GM18909 (cell line): Measurements from ENCODE around the gene RASAL2.
A peak's percentile ranks its signal among the peaks of the same experiment; 100 is the strongest.

Experiments
- ATAC-seq: cut with Tn5 transposase; IDR thresholded peaks from one replicate; pipeline ENCODE4 v1.9.1; 2021; ENCODE audit warnings: mild to moderate bottlenecking; ENCODE audit not compliant: unreplicated experiment, poor library complexity

The RASAL2 gene

DNA sequence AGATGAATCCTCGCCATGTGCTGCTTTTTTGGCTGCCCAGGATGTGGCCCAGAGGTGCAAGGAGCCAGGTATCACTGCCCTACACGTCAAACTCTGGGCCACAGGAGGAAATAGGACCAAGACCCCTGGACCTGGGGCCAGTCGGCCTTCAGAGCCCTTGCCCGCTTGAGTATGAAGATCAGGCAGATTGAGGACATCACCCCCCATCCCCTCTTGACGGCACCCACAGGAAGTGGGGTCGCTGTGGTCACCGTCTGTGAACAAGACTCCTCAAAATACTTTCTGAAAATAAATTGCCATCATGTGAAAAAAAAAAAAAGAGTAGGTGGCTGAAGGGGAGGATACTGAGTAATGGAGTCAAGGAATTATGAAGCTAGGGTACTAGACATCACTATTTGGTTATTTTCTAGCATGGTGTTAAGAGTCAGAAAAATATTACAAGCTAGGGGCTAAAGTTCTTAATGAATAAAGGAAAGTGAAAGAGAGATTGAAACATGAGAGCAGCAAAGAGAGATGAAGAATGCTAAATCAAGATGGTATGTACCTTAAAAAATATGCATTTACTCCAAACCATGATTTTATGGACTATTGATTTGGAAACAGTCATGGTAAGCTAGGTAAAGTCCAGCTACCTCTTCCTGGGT lies 318.0 kb downstream of the RASAL2 start:
- peak; percentile 73 for ATAC-seq

DNA sequence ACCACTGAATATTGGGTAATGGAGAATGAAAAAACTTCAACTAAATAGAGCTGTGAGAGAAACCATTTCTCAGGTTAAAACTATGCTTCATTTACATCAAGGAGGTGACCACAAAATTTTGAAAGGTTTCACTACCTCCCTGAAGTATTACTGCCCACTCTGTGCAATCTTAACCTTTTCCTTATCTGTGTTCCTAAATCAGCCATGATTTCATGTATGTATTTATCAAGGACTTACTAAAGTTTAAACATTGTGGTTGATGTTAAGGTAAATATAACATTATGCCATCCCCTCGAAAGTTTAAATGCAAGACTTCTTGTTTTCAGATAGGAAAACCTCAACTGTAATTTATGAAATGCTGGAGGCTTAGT lies 318.5 kb downstream of the RASAL2 start:
- peak; percentile 88 for ATAC-seq

DNA sequence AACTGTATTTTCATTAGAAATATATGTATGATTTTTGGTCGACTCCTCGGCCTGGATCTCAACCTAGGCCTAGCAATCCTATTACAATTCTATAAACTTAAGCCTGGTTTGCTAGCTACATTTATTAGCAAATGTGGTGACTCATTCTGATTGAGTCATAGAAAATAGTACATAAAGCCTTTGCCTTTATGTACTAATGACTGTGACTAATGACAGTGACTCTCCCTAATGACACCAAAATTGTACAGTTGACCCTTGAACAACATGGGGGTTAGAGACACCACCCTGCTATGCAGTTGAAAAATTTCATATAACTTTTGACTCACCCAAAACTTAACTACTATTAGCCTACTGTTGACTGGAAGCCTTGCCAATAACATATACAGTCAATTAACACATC lies 324.0 kb downstream of the RASAL2 start:
- no peak for ATAC-seq

- ATAC-seq = peak; percentile 93
These were observed 324.5 kb downstream of the RASAL2 start for GRCh38 chr1:178418284-178418955.

- no peak for ATAC-seq
These were observed 340.5 kb downstream of the RASAL2 start for GRCh38 chr1:178434360-178434759.

DNA sequence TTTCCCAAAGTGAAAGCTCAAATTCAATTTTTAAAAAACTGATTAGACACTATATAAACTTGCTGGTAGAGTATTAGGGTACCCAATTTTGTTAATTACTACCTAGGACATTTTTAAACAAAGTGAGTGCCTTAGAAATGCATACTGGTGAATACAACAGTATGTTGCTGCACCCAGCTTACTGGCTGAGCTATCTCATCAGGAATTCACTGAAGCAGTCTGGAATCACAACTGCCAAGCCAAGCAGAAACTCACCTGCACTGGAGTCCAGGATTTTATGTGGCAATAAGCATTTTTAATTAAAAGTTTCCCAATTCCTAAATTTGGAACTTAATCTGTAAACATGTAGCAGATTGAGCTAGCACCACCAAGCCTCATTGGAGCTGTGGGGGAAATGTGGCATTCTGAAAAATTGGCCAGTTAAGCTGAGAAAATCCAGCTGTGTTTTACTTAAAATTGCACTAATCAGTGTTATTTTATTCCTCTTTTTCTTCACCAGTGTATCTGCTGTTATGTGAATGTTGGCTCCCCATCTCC lies 341.1 kb downstream of the RASAL2 start:
- ATAC-seq = no peak

GRCh38 chr1:178436899-178437298 lies 343.0 kb downstream of the RASAL2 start:
- no peak for ATAC-seq

DNA sequence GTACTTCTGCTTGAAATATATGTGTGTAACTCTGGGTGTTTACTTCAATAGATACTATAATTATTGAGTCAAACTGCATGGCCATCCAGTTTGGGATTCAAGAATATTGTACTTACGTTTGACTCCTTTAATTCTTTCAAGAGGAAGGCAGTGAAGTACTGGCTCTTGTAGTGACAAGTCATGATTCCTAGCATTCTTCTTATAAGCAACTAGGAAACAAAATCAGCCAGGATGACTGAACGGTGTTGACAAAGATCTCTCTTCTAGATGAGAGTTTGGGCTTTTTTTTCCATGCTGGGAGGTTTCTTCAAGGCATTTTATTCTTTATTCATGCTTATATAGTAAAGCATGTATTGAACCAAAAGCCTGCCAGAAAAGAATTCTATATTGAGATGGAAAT lies 344.5 kb downstream of the RASAL2 start:
- no peak for ATAC-seq

DNA sequence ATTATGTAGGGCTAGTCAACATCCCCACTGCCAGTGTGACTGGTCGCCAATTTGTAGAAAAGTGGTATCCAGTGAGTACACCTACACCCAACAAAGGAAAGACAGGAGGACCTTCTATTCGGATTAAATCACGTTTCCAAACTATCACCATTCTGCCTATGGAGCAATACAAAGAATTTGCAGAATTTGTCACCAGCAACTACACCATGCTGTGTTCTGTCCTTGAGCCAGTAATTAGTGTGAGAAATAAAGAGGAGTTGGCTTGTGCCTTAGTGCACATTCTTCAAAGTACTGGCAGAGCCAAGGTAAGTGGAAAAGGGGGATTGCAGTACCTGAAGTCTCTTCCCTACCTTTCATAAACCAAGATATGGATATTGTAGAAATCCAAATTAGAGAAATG lies 349.0 kb downstream of the RASAL2 start:
- ATAC-seq = no peak

DNA sequence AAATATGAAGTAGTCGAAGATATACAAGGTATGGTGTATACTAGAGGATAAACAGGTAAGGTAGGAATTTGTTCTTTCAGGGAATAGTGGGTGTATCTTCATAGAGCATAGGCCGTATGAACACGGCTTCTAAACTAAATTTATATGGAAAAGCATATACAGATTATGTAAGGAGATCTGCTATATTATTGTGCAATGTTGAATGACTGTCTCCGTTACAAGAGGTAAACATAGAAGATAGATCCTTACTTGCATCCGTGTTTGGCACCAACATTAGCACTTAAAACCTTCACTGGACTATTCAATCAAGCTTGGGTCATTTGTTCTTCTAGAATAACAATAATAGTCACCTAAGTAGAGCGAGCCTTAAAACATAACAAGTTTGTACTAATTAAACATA lies 357.0 kb downstream of the RASAL2 start:
- no peak for ATAC-seq

GRCh38 chr1:178451529-178451928 lies 357.6 kb downstream of the RASAL2 start:
- ATAC-seq = no peak

DNA sequence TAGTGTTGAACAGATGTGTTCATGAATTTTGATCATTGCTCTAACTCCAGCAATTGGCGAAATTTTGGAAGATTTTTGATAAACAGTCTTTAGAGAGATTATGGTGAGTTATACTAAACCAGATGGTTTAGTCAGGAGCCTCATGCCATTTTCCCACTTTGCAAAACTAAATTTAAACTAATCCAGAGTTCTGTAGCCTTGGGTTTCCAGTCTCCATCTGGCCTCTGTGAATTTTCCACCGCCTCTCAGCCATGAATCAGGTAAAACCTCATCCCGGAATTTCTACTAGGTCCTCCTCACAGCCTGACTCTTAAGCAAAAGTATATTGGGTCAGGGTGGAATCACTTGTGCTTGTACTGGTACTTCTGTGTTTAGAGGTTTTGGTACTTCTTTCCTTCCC lies 358.1 kb downstream of the RASAL2 start:
- no peak for ATAC-seq

GRCh38 chr1:178456472-178456871 lies 362.6 kb downstream of the RASAL2 start:
- no peak for ATAC-seq

GRCh38 chr1:178457651-178458050 lies 363.7 kb downstream of the RASAL2 start:
- ATAC-seq = no peak

- no peak for ATAC-seq
These were observed 364.3 kb downstream of the RASAL2 start for GRCh38 chr1:178458203-178458602.

DNA sequence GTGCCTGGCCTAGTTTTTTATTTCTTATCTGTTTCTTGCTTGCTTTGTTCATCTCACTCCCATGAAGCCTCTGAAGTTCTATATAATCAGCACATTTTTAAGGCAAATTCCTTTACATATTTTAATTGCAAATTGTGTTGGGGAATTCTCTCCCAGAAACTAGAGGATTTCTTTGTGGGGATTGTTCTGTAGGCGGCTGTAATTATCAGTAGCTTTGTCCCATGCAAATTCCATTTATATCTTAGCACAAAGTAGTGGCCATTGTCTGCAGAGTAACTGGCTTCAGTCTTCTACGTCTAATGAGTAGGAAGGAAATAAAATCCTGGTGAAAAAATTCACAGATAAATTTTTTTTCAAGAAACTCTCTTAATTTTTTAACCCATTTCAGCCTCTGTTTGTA lies 367.2 kb downstream of the RASAL2 start:
- no peak for ATAC-seq

- no peak for ATAC-seq
These were observed 367.8 kb downstream of the RASAL2 start for GRCh38 chr1:178461701-178462100.

DNA sequence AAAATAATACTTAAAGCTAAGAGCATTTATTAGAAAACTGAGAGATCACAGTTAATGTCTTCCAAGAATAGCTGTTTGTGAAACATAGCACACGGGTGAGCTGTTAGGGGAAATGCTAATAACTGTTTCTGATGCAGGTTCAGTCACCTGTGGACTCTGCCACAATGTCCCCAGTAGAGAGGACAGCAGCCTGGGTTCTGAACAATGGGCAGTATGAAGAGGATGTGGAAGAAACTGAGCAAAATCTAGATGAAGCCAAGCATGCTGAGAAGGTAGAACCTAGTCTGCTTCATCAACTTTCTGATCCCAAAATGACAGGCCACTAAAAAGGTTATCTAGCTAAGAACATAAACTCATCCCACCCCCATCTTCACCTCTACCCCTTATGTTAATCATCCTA lies 370.2 kb downstream of the RASAL2 start:
- ATAC-seq = no peak

GRCh38 chr1:178464566-178464965 lies 370.7 kb downstream of the RASAL2 start:
- no peak for ATAC-seq

- no peak for ATAC-seq
These were observed 371.1 kb downstream of the RASAL2 start for GRCh38 chr1:178465011-178465410.

DNA sequence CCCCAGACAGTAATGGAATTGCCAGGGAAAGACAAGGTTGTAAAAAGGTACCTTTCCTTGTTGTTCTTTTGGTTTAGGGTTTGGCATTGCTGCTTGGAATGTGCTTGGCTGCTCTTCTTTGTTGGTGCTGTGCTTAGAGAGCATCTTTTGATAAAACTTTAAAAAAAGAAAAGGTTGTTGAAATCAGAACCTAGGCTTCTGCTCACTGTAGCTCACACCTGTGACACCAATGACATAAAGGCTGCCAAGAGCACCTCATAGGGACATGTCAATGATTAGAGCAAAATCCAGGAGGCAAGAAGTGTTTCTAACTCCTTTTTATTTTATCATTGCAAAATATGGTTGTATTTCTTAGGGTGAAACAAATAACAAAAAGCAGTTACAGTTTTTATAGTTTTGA lies 373.9 kb downstream of the RASAL2 start:
- ATAC-seq = no peak

DNA sequence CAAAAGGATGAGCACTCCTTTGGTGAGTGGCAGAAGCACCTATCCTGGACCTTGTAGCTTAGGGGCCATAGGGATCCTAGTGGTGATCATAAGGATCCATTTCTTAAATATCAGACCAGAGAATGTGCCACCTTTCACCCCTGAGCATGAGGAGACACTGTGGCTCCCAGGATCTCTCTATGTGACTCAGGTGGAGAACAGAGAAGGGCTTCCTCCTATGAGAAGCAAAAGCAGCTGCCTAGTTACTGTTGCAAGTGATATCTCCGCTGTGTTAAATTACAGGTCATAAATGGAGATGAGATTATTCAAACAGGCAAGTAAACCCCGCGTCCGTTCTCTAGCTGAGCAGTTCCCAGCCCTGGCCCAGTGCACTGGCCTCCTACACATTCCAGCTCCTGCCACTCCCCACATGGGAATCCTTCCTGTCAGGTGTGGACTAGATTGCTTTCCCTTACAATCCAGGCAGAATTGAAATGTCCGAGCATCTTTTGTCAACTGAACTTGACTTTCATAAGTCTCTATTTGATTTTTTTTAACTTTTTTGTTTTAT lies 376.6 kb downstream of the RASAL2 start:
- no peak for ATAC-seq
